NOMO-1 treated with dmso at 0.1 percent for 144 hours (cell line): ENCODE measurements around the gene FSTL4.

Source experiments
- DNase-seq: peaks from one replicate; lab custom pipeline; 2025; ENCODE audit not compliant: unreplicated experiment; lab: John Stamatoyannopoulos, UW

Gene FSTL4

DNA sequence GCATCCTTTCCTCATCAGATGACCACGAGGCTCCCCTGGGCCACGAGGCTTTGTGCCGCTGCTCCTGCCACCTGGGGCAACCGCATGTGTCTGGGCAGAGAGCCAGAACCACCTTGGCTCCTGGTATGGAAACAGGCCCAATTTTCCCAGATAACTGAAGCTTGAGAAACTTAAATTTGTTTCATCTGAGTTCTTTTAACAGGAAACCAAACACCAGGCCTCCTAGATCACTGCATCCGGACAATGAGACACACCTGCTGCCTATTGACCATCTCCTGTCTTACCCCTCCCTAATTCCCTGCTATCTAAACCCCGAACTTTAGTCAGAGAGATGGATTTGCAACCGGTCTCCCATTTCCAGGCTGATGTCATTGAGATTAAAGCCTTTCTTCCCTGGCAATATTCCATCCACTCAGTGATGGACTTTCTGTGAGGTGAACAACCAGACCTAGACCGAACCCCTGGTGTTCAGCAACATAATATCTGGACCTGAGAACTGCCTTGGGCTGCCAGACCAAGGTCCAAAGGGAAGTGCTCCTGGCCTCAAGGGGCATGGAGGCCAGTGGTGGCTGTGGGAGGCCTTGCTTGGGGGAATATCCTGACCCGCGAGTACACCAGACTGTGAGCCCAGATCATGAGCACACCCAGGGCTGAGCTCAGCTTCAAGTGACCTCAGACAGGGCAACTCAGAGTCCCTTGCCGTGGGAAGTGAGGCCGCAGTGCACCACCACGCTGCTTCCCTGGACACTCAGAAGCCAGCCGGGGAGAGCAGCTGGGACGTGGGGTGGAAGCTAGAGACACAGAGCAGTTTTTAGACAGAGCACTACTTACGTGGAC, 360.8 kb downstream of the FSTL4 start:
- no peak for DNase-seq

GRCh38 chr5:133250527-133250926, 361.8 kb downstream of the FSTL4 start:
- no peak for DNase-seq

DNA sequence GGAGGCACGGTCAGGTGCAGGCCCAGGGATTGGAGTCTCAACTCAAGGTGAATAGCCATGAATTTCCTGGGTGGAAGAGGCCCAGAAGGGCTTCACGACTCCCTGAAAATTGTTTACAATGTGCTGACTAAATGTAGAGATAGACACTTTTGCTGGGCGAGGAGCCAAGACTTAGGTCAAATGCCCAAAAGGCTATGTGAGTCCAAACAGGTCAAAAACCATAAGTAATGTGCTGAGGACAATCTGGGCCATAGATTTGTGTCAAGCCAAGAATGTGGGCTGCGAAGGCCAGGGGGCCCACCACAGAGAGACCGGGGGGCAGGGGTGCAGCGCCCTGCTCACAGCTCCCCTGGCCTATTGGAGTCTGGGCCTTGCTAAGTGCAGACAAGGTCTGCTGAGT, 362.7 kb downstream of the FSTL4 start:
- no peak for DNase-seq

GRCh38 chr5:133247881-133248624, 364.3 kb downstream of the FSTL4 start:
- no peak for DNase-seq

- DNase-seq = no peak
Measured at GRCh38 chr5:133247151-133247709, 365.1 kb downstream of the FSTL4 start.

DNA sequence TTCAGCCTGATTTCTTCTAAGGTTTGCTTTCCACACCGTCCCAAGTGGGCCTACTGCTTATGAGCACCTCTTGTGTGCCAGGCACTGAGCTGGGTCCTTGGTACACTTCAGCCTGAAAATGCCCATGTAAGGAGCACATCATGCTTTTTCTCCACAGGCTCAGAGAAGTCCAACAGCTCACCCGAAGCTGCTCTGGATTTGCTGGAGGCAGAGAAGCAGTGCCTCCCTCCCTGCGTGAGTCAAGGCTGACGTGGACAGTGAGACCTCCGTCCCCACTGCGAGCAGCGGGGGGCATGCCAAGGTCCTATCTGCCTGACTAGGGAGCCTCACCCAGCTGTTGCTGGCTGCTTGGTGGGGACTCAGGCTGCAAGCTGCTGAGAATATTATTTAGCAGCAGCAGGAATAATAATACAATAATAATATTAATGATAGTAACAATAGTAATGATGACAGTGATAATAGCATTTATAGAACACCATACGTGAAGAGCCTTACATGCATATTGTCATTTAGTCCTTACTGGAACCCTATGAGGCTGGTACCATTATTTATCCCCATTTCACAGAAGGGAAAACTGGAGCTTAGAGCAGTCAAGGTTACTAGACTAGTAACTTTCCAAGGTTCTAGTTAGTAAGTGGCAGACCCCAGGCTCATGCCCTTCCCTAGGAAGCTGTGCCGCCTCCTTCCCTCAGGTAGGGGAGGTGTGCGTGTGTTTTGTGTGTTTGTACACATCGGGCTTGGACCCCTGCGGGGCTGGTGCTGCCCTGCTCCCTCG, 365.8 kb downstream of the FSTL4 start:
- no peak for DNase-seq

- no peak for DNase-seq
Measured at GRCh38 chr5:133246053-133246370, 366.3 kb downstream of the FSTL4 start.

DNA sequence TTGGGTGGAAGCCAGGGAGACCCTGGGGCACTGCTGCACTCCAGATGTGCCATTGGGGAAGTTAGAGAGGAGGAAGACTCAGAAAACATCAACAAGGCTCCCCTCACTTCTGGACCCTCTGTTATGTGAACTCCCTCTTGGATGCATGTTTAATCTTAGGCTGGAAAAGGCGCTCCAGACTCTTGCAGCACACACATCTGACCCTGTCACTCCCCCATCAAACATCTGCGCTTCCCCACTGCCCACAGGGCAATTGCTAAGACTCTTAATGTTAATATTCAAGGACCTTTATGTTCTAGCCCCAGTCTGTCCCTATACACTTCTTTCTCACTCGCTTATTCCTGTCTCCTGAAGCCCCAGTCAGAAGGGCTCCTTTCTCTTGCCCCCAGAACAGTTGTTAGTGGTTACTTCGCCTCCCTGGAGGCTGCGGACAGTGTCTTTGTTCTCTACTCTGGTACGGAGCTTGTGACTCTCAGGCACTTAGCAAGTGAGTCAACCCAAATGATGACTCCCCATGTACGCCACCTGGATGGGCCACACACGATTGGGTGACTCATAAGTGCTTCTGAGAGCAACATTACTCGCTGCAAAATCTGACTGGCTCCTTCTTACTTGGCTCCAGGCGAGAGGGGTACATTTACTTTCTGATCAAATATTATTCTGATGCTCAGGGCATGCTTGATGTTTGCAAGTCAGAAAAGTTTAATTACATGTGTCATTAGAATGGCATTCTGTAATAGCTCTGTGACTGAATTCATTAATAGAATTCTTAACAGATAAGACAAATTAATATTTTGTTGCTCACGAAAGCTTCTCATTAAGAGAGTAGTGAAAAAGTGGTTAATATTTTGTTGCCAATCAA, 366.9 kb downstream of the FSTL4 start:
- no peak for DNase-seq

GRCh38 chr5:133244242-133244641, 368.1 kb downstream of the FSTL4 start:
- DNase-seq = no peak

DNA sequence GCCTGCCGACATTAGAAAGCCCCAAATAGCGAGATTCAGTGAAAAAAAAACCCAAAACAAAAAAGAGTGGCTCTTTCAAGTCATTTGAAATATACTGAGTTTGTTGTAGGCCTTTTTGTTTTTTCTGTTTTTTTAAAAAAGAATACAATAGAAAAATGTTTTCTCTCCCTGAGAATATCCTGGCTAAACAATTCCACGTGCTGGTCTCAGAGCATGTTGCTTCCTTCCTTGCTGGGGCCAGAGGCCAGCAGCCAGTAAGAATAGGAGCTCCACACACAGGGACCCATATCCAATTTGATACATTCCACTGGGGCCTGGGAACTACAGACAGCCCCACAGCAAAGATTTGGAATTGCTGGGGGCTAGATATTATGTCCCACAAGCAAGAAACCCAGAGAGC, 369.1 kb downstream of the FSTL4 start:
- DNase-seq = no peak

- no peak for DNase-seq
Measured at GRCh38 chr5:133242221-133242835, 370.0 kb downstream of the FSTL4 start.

DNA sequence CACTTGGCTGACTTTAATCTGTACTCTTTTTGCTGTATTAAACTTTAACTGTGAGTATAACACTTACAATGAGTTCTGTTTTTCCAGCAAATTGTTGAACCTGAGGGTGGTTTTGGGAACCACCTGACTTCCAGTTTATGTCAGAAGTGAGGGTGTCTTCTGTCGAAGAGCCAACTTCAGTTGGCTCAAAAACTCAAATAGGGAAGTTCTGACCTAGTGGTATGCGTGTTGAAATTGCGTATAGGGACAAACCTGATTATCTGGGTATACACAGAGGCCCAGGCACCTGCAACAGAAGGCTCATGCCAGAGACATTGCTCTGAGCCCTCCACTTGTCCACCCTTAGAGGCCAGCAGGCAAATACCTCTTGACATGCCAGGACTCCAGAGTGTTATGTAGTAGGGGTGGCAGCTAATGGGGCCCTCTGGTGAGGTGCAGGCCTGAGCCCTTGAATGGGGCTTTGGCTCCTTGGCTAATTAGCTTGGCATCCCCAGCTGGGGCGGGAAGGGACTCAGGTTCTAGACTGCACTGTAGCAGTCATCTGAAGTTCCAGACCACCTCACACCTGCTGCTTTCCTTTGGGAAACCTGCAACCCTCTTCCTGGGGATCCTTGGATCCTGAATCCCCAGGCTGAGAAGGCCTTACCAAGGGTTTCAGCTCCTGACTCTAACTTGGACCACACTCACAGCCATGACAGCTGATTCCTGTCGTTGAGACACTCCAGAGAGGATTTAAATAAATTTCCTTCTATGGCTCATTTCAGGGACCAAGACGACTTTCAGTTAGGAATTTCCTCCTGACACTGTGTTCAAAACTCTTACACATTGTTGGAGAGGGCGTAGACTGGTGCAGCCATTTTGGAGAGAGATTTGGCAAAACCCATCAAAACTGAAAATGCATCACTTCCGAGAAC, 370.9 kb downstream of the FSTL4 start:
- peak; percentile 61 for DNase-seq

- peak; percentile 86 for DNase-seq
Measured at GRCh38 chr5:133240425-133241091, 371.8 kb downstream of the FSTL4 start.

- DNase-seq = no peak
Measured at GRCh38 chr5:133238426-133239205, 373.7 kb downstream of the FSTL4 start.

DNA sequence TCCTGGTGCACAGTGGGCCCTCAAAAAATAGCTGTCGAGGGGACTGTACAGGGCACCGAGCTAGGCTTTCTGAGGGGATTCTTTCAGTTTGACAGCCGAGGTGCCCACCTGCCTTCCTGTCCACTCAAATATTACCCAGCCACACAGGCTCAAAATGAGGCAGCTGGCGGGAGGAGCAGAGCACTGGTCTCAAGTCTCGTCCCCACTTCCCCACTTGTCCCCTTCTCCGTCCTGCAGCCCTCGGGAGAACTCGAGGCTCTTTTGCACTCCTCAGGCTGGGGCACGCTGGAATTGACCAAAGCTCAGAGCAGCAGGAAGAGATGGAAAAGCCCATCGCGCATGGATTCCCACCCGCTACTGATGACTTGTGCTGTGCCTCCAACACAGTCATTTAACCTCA, 375.4 kb downstream of the FSTL4 start:
- no peak for DNase-seq

GRCh38 chr5:133236541-133236951, 375.8 kb downstream of the FSTL4 start:
- DNase-seq = no peak

GRCh38 chr5:133235696-133236426, 376.5 kb downstream of the FSTL4 start:
- DNase-seq = no peak
